HG02588 (cell line): ENCODE data around the gene NLGN1.

Experiments used
- ATAC-seq: cut with Tn5 transposase; IDR thresholded peaks from one replicate; pipeline ENCODE4 v1.9.1; 2021; ENCODE audit warnings: mild to moderate bottlenecking, moderate library complexity; ENCODE audit not compliant: unreplicated experiment

Gene NLGN1

DNA sequence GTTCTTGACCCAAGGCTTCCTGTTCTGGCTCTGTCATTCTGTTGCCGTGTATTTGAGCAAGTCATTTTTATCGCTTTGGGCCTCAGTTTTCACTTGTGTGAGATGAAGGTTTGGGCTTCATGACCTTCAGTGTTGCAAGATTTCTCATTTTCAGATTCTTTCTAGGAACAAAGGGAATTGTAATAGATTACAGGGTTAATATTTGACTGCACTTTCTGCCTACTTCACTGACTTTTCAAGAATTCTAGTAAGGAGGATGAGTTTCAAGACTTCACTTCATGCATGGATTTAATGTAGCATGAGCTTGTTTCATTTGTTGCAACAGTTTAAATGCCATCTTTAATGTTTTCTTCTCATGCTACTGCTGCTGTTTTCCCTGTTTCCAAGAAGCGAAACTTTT is 226.5 kb downstream of the NLGN1 start:
- no peak for ATAC-seq

- ATAC-seq: no peak
These were observed 233.3 kb downstream of the NLGN1 start for GRCh38 chr3:173630849-173631248.

DNA sequence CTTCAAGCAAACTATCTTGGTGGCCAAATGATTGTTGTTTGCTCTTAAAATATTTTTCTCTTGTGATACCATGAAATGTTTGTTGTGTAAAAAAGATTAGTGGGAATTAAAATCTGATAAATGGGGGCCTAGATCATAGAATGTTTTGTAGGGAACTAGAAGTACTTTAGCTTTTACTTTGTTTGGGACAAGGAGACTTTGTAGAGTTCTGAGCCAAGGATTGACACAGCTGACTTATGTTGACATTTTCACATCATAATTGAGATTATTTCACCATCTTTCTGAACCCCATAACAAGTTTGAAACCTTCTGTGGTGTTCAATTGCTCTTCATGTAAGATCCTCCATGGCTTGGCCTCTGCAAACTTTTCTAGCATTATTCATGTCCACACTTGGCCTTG is 235.4 kb downstream of the NLGN1 start:
- ATAC-seq: no peak

- ATAC-seq: no peak
These were observed 238.3 kb downstream of the NLGN1 start for GRCh38 chr3:173635826-173636225.

DNA sequence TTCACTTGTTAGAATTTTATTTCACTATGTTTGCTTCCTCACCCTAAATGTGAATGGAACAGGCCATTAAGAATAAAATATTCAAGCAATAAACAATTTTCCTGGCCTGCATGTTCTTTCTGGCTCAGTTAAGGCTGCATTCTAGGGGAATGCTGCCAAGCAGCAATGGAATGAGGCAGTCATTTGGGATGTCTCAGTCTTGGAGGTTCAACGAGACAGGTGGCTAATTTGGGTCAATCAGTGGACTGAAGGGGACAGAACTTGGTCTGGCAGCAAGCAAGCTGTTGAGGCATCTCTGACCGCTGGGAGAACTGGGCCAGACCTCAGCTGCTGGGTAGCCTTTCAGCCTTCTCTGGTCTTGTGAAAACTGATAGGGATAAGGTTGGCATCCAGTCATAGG is 241.6 kb downstream of the NLGN1 start:
- no peak for ATAC-seq

- ATAC-seq: no peak
These were observed 244.2 kb downstream of the NLGN1 start for GRCh38 chr3:173641696-173642095.

- ATAC-seq: no peak
These were observed 246.8 kb downstream of the NLGN1 start for GRCh38 chr3:173644086-173645082.

DNA sequence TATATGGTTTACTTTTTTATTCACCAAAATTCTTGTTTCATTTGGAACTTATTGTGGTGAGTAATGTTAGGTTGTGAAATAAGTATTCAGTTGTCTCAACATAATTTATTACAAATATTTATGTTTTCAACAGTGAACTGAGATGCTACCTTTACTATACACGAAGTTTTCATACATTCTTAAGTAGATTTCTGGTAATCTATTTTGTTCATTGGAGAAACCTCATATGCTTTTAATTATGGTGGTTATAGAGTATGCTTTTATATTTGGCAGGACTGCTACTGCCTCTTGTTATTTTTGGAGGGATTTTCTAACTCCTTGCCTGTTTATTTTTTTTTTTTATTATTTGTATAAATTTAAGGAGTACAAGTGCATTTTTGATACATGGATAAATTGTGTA is 253.1 kb downstream of the NLGN1 start:
- no peak for ATAC-seq

GRCh38 chr3:173652093-173652492 is 254.5 kb downstream of the NLGN1 start:
- ATAC-seq: no peak

DNA sequence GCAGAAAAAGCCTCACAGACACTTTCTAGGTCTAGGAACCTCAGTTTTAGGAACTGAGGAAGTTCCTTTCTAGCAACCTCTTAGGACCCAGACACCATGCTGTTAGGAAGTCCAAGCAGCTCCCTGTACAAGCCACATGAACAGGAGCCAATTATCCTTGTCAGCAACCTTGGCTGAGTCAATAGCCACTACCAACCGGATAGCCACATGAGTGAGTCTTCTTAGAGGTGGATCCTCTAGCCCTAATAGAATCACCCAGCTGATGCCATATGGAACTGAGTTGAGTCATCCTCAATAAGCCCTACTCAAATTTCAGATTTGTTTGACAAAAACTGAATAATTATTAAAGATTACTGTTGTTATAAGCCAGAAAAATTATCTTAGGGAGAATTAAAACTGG is 256.2 kb downstream of the NLGN1 start:
- no peak for ATAC-seq

- no peak for ATAC-seq
These were observed 262.4 kb downstream of the NLGN1 start for GRCh38 chr3:173659972-173660371.

GRCh38 chr3:173660645-173661299 is 263.2 kb downstream of the NLGN1 start:
- ATAC-seq: no peak

- ATAC-seq: no peak
These were observed 266.2 kb downstream of the NLGN1 start for GRCh38 chr3:173663696-173664111.

DNA sequence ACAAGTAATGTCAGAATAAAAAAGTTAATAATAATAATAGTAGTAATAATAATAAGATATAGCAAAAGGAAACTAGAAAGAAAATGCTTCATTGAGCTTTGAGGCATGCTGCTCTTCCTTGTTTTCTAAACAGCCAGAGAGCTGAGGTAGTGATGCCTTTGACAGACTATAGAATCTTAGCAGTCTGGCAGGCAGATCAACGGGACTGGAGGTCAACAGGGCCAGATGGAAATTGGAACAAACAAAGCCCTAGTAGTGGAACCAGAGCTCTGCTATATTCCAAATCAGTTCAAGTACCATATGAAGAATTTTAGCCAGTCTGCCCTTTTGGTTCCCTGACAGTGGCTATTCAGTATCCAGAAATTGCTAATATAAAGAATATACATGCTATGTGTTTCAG is 278.6 kb downstream of the NLGN1 start:
- ATAC-seq: no peak

- no peak for ATAC-seq
These were observed 283.7 kb downstream of the NLGN1 start for GRCh38 chr3:173681188-173681678.

- ATAC-seq: no peak
These were observed 287.9 kb downstream of the NLGN1 start for GRCh38 chr3:173685456-173685855.

DNA sequence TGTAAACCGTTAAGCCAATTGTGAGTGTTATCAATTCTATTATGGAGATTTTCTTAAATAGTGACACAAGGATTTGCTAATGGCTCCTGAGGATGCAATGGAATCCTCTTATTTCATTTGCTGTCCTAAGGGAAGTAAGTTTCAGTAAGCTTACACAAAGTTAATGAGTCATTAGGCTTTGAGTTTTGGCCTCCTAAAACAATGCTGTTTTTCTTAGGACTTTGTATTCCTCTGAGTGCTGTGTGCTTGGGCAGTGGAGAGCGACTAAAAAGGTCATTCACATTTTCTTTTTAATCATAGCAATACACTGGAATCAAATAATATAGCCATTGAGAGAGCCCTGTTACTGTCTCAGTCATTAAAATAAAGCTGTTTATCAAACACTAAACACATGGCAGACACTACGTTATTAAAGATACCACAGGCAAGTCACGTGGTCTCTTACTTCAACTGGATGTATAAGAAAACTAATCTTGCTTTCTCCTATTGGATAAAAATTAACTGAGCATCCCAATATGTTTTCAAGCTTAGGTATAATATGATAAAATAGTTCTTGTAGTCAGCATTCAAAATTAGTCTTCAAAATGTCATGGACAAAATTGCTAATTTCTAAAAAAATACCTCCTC is 290.8 kb downstream of the NLGN1 start:
- no peak for ATAC-seq

- no peak for ATAC-seq
These were observed 293.1 kb downstream of the NLGN1 start for GRCh38 chr3:173690542-173691180.

DNA sequence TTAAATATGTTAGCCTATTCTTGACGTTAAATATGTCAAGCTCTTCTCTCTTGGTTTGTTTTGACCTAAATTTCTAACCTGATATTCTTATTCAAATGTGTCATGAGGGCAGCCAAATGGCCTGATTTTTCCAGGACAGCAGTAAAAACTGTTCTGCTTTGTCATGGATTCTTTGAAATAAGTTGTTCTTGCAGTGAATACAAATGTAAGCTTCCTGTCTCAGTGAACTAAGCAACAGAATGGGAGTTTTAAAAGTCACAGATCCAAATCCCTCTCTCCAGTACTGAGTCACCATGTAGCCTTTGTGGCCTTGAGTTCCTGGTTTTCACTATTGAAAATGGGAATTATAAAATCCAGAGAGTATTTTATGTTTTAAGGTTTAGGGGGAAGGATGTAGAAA is 301.8 kb downstream of the NLGN1 start:
- no peak for ATAC-seq

DNA sequence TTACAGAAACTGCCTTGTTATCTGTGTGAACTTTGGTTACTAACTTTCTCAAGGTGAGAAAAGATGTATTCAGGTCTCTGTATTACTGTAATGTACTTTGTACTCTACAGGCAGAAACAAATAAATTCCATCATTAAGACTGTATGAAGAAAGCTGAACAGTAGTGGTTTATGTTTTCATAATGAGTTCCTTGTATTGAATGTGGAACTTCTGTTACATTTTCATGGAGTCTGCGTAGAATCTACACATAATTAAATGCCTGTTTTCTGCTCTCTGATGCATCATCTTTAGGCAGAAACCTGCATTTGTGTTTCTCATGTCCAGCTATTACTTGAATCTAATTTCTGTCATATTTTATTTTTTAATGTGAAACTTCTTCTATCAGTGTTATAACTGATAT is 302.8 kb downstream of the NLGN1 start:
- no peak for ATAC-seq

- no peak for ATAC-seq
These were observed 305.0 kb downstream of the NLGN1 start for GRCh38 chr3:173702561-173702960.
